ENCODE data around the gene FHL2.

GRCh38 chr2:105362862-105363591 is 35.8 kb downstream of the FHL2 start:
- no peak for TF ChIP-seq EZH2 (IDR thresholded peaks at IDR 0.05)
- TF ChIP-seq POLR2AphosphoS5 (IDR thresholded peaks at IDR 0.05; ENCODE audit: borderline replicate concordance, low read depth, low read length) = no peak
